GM21528 (cell line): ENCODE measurements around the gene BAG3.
"Not testable (repeated sequence)": the region's sequence is repeated elsewhere in the genome, so short reads cannot be mapped to it uniquely, and the experiment has no call there.

Experiments used
- ATAC-seq: cut with Tn5 transposase; IDR thresholded peaks from one replicate; pipeline ENCODE4 v1.9.1; 2021; ENCODE audit warnings: mild to moderate bottlenecking, moderate library complexity; ENCODE audit not compliant: unreplicated experiment, low FRiP score

The BAG3 gene

GRCh38 chr10:119650692-119651513 lies at the start of gene BAG3:
BAG3 (plus strand) TSS chr10:119651380; CDS start chr10:119651676, 296 bp downstream.
- peak; percentile 84 for ATAC-seq

- ATAC-seq, result no peak
These were observed 48.7 kb upstream of the BAG3 start for GRCh38 chr10:119602241-119603095.

- no peak for ATAC-seq
These were observed 46.7 kb upstream of the BAG3 start for GRCh38 chr10:119604468-119604867.

GRCh38 chr10:119608316-119609155 lies 42.6 kb upstream of the BAG3 start:
- ATAC-seq, result no peak

- ATAC-seq, result no peak
These were observed 41.7 kb upstream of the BAG3 start for GRCh38 chr10:119609516-119609915.

- ATAC-seq, result no peak
These were observed 39.7 kb upstream of the BAG3 start for GRCh38 chr10:119611433-119611832.

- no peak for ATAC-seq
These were observed 37.4 kb upstream of the BAG3 start for GRCh38 chr10:119613741-119614140.

- ATAC-seq, result no peak
These were observed 36.5 kb upstream of the BAG3 start for GRCh38 chr10:119614686-119615085.

- no peak for ATAC-seq
These were observed 34.2 kb upstream of the BAG3 start for GRCh38 chr10:119616882-119617570.

- no peak for ATAC-seq
These were observed 32.0 kb upstream of the BAG3 start for GRCh38 chr10:119619215-119619614.

- not testable (repeated sequence) for ATAC-seq
These were observed 31.4 kb upstream of the BAG3 start for GRCh38 chr10:119619811-119620210.

GRCh38 chr10:119620241-119621077 lies 30.7 kb upstream of the BAG3 start:
- no peak for ATAC-seq

GRCh38 chr10:119621078-119621384 lies 30.1 kb upstream of the BAG3 start:
- ATAC-seq, result no peak

GRCh38 chr10:119625570-119626280 lies 25.5 kb upstream of the BAG3 start:
- ATAC-seq, result no peak

- ATAC-seq, result no peak
These were observed 20.9 kb upstream of the BAG3 start for GRCh38 chr10:119630300-119630699.

GRCh38 chr10:119633538-119634218 lies 17.5 kb upstream of the BAG3 start:
- ATAC-seq, result no peak

- ATAC-seq, result no peak
These were observed 17.0 kb upstream of the BAG3 start for GRCh38 chr10:119634219-119634544.

GRCh38 chr10:119637631-119638030 lies 13.5 kb upstream of the BAG3 start:
- ATAC-seq, result no peak
